ENCODE measurements around the gene VPS13A.

The VPS13A gene

DNA sequence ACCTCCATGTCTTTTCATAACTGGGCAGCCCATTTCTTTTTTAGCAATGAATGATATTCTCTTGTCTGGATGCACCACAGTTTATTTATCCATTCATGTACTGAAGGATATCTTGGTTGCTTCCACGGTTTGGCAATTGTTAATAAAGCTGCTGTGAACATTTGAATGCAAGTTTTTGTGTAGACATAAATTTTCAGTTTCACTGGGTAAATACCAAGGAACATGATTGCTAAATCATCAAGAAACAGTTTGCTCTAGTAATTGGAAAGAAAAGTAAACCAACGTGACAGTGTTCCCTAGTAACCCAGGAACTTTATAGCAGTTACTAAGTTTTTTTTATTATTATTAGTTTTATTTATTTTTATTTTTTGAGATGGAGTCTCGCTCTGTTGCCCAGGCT is 100.4 kb downstream of the VPS13A start:
- no peak for DNase-seq (ENCODE audit: low spot score)
- TF ChIP-seq, protein P1, sequence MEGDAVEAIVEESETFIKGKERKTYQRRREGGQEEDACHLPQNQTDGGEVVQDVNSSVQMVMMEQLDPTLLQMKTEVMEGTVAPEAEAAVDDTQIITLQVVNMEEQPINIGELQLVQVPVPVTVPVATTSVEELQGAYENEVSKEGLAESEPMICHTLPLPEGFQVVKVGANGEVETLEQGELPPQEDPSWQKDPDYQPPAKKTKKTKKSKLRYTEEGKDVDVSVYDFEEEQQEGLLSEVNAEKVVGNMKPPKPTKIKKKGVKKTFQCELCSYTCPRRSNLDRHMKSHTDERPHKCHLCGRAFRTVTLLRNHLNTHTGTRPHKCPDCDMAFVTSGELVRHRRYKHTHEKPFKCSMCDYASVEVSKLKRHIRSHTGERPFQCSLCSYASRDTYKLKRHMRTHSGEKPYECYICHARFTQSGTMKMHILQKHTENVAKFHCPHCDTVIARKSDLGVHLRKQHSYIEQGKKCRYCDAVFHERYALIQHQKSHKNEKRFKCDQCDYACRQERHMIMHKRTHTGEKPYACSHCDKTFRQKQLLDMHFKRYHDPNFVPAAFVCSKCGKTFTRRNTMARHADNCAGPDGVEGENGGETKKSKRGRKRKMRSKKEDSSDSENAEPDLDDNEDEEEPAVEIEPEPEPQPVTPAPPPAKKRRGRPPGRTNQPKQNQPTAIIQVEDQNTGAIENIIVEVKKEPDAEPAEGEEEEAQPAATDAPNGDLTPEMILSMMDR (IDR thresholded peaks at IDR 0.05; ENCODE audit: extremely low read depth, insufficient read depth, missing control alignments) = no peak
- in situ Hi-C loops (cut with MboI; ENCODE audit: low pct_unique_long_range_greater_than_20kb, low sequenced_read_pairs, unreplicated experiment) = no loop called here

DNA sequence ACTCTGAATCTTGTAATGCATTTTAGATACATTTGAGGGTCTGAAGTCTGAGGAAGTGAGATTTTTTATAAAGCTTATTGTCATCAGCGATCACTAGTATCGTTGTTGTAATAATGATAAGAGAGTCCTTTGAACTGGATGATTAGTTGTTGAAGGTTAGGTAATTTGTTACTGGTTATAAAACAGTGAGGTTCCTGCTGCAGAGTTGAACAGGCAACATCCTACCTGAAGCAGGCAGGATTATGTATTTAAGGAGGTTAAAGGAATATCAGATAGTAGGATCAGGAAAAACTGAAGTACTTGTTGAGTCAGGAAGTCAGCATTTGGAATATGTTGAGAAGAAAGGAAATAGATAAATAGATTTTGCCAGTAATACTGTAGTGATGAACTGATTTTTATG is 106.7 kb downstream of the VPS13A start:
- DNase-seq (ENCODE audit: low spot score) = no peak
- in situ Hi-C loops (cut with MboI; ENCODE audit: low pct_unique_long_range_greater_than_20kb, low sequenced_read_pairs, unreplicated experiment) = no loop called here
- TF ChIP-seq, protein P1 (IDR thresholded peaks at IDR 0.05; ENCODE audit: extremely low read depth, insufficient read depth, missing control alignments) = no peak

DNA sequence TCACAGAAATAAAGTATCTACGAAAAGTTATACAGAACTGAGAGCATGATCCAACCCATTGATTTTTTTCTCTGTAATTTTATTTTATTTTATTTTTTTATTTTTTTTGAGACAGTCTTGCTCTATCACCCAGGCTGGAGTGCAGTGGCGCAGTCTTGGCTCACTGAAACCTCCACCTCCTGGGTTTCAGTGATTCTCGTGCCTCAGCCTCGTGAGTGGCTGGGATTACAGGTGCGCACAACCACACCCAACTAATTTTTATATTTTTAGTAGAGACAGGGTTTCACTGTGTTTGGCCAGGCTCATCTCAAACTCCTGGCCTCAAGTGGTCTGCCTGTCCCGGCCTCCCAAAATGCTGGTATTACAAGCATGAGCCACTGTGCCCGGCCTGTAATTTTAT is 107.3 kb downstream of the VPS13A start:
- no peak for DNase-seq (ENCODE audit: low spot score)
- in situ Hi-C loops (cut with MboI; ENCODE audit: low pct_unique_long_range_greater_than_20kb, low sequenced_read_pairs, unreplicated experiment) = no loop called here
- TF ChIP-seq, protein P1 (IDR thresholded peaks at IDR 0.05; ENCODE audit: extremely low read depth, insufficient read depth, missing control alignments) = no peak

DNA sequence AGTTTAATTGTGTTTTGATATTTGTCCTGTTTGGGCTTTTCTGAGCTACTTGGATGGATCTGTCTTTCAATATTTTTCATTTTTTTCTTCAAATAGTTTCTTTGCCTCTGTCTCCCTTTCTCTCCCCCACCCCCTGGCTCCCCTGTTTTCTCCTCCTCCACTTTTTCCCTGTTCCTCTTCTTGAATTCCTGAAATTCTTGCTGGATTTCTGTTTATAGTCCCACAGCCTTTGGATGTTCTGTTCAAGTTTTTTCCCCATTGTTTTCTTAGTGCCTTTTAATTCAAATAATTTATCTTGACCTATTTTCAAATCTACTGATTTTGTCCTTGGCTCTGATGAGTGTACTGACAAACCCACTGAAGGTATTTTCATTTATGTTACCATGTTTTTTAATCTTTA is 113.0 kb downstream of the VPS13A start:
- TF ChIP-seq, protein P1 (IDR thresholded peaks at IDR 0.05; ENCODE audit: extremely low read depth, insufficient read depth, missing control alignments) = no peak
- DNase-seq (ENCODE audit: low spot score) = no peak
- in situ Hi-C loops (cut with MboI; ENCODE audit: low pct_unique_long_range_greater_than_20kb, low sequenced_read_pairs, unreplicated experiment) = no loop called here

DNA sequence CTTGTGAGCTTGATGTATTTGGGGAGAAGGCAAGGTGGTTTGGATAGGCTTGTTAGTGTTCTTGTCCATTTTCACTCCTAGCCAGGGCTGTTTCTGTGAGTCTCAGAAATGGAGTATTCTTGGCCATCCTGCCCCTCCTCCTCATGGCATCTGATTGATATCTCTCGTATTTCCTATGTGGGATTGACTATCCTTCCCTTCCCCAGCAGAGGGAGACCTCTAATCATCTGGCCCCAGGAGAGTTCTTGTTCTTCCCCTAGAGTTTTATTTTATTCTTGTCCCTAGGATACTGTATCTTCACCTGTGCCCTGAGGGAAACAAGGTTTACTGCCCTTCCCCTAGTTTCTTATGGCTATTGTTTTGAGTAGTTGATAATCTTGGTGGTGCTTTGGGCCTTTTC is 114.4 kb downstream of the VPS13A start:
- TF ChIP-seq, protein P1 (IDR thresholded peaks at IDR 0.05; ENCODE audit: extremely low read depth, insufficient read depth, missing control alignments) = no peak
- in situ Hi-C loops (cut with MboI; ENCODE audit: low pct_unique_long_range_greater_than_20kb, low sequenced_read_pairs, unreplicated experiment) = no loop called here
- DNase-seq (ENCODE audit: low spot score) = no peak

DNA sequence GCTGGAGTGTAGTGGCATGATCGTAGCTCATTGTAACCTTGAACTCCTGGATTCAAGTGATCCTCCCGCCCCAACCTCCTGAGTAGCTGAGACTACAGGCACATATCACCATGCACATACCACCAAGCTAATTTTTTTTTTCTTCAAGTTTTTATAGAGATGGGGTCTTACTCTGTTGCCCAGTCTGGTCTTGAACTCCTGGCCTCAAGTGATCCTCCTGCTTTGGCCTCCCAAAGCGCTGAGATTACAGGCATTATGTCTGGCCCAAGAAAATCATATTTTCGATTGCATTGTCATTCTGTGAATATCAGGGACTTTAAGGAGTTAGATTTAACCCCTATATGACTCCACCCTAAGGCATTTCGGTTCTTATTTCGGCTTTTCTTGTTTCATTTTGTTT is 116.6 kb downstream of the VPS13A start:
- TF ChIP-seq, protein P1 (IDR thresholded peaks at IDR 0.05; ENCODE audit: extremely low read depth, insufficient read depth, missing control alignments) = no peak
- no peak for DNase-seq (ENCODE audit: low spot score)
- in situ Hi-C loops (cut with MboI; ENCODE audit: low pct_unique_long_range_greater_than_20kb, low sequenced_read_pairs, unreplicated experiment) = no loop called here

DNA sequence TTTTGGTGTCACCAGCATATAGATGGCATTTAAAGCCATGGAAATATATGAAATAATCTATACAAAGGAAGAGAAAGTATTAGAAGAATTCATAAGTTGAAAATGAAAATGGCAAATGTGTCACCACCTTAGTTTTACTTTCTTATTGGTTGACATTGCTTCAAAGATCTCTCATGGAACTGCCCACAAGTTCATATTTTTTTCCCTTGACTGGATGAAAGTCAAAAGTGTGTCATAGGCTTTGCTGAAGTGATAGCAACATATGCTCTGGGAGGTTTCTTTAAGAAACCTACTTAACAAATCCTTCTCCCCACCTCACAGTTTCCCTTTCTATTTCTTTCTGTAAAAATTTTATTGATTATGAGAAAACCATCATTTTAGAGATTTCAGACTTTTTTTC is 127.2 kb downstream of the VPS13A start:
- no peak for DNase-seq (ENCODE audit: low spot score)
- in situ Hi-C loops (cut with MboI; ENCODE audit: low pct_unique_long_range_greater_than_20kb, low sequenced_read_pairs, unreplicated experiment) = no loop called here
- TF ChIP-seq, protein P1 (IDR thresholded peaks at IDR 0.05; ENCODE audit: extremely low read depth, insufficient read depth, missing control alignments) = no peak
